Stimulated activated CD4-positive, alpha-beta T cell treated with anti-CD3 and anti-CD28 coated beads, Interleukin-12 subunit alpha, Interleukin-12 subunit beta, amount 100 ng/mL, for 48 hours (primary cell): ENCODE data around the gene MAB21L4.

Experiments used
- DNase-seq, 3 donors: peaks; one replicate each; pipeline ENCODE4 v3.0.0-alpha.2; 2020; ENCODE audit warnings: low read depth in 2 of 3, low spot score in 1 of 3

The MAB21L4 gene

DNA sequence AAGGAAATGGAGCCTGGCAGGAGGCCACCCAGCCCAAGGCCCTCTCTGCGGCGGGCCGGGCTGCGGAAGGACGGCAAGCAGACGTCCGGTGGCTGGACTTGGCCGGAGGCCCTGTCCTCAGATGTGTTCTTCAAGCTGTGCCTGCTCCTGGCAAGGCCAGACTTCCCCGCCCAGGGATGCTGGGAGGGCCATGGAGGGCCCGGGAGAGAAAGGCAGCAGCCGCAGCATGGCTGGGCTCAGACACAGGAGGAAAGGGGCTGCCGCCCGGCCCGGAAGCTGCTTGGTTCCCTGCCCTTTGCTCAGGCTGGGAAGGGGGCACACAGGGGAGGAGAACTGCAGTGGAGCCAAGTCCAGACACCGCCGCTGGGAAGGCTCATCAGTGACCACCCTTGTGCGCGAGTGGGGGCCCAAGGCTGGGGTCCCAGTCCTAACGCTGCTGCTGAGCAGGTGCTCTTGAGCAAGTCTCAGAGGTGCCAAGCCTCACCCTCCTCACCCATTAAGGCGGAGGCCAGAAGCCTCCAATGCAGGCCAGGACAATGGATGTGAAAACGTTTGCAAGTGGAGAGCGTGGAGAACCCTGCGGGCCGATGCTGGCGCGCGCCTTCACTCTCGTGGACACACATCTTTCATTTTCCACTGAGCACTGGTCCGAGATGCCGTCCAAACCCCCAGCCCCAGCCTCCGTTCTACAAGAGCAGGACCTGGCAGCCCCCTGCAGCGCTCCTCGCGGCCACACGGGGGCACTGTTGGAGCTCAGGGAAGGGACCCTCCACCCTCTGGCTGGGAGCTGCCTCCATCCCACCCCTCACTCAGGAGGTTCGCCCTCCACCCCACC lies 18.1 kb upstream of the MAB21L4 start:
- DNase-seq, result peak; percentile 35 to 58 (median 57)

DNA sequence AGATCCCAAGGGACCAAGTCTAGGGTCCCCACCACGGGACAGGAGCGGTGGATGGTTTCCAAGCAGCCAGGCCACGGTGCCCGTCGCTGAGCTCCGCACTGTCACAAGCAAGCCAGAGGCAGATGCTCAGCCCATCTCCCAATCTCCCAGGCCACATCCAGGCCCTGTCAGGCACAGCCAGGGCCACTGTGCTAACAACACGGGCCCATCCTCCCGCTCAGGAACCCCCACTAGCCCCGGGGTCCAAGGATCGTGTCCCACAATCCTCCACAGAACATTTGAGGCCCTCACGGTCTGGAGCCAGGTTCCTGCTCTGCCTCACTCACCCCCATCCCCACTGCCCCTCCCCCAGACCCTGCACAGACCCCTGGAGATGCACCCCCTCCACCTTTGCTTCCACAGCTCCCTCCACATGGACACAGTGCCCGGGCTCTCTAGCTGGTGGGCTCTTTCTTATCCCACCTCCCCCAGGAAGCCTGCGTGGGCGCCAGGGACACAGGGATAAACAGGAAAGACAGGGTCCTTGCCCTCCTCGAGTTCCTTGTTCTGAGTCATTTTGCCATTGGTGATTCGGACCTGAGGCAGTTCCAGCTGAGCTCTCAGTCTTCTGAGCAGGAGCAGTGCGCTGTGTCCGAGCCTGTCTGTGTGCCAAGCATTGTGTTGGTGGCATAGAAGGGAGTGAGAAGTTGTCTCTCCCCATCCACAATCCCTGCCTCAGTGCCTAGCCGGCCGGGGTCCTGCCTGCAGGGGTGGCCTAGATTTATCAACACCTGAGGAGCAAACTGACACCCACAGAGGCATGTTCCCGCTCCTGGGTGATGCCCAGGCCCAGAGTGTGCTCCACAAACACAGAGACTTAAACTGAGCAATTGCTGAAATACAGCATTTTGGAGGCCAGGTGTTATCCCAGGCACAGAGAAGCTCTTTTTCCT lies 17.2 kb upstream of the MAB21L4 start:
- DNase-seq, result no peak

DNA sequence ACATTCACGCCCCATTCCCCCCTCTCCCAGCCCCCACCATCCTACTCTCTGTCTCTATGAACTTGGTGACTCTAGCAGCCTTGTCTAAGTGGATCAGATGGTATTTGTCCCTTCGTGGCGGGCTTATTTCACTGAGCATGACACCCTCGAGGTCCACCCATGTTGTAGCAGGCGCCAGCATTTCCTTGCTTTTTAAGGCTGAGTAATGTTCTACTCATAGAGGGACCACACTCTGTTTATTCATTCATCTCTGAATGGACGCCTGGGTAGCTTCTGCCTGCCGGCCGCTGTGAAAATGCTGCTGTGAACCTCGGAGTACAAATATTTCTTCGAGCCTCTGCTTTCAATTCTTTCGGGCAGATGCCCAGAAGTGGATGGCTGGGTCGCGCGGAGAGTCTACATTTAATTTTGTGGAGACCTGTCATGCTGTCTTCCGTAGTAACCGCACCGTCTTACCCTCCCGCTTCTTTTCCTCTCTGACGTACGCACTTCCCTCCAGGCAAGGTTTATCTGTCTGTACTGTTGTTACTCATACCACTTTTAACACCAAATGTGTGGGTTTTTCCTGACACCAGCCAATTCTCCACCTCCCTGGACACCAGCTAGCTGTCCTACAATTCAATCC lies 15.8 kb upstream of the MAB21L4 start:
- DNase-seq, result no peak

DNA sequence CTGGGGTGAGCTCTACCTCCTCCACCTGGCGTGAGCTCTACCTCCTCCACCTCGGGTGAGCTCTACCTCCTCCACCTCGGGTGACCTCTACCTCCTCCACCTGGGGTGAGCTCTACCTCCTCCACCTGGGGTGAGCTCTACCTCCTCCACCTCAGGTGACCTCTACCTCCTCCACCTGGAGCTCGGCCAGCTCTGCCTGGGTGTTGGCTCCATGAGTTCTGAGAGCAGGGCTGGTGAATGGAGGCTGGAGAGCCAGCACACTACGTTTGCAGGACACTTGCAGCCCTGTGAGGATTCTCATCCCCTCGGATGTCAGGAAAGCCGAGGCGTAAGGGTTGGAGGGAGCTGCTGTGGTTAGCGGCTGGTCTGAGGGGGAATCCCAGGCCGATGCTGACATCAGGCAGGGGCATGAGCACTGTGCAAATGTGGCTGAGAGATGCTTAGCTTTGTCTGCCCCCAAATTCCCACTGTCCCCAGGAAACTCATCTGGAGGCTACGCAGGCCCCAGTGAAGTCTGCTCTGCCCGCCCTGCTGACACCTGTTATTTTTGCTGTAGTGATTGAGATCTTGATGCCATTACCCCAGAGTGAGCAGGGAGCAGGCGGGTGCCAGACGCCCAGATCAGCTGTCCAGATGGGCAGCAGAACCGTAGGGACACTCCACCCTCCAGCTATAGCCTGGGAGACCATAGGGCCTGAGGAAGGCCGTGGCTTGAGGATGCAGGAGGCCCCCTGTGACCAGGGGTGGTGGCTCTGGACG lies 13.4 kb upstream of the MAB21L4 start:
- DNase-seq, result no peak

DNA sequence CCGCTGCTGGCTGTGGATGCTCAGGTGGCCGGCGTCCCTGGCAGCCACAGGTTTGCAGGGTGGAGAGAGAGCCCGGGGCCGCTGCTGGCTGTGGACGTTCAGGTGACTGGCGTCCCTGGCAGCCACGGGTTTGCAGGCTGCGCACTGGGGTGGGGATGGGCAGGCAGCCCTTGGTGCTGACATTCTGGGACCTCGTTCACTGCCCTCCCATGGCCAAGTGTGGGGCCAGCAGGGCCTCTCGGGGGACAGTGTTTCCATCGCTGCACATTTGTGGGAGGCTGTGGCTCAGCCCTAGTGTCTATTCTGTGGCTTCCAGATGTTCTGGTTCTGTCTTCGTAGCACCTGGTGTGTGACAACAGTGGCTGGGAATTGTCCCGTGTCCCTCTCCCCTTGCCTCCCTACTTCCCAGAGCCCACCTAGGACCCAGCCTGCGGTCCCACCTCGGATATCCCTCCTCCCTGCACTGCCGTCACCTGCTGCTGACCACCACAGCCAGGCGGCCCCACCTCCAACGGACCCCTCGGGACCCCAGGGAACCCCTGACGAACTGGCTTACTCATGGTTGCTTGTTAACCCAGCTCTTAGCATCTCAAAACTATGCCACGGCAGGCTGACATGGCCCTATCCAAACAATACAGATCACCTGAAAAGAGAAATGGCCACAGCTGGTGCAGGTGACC lies 11.1 kb upstream of the MAB21L4 start:
- DNase-seq, result no peak

DNA sequence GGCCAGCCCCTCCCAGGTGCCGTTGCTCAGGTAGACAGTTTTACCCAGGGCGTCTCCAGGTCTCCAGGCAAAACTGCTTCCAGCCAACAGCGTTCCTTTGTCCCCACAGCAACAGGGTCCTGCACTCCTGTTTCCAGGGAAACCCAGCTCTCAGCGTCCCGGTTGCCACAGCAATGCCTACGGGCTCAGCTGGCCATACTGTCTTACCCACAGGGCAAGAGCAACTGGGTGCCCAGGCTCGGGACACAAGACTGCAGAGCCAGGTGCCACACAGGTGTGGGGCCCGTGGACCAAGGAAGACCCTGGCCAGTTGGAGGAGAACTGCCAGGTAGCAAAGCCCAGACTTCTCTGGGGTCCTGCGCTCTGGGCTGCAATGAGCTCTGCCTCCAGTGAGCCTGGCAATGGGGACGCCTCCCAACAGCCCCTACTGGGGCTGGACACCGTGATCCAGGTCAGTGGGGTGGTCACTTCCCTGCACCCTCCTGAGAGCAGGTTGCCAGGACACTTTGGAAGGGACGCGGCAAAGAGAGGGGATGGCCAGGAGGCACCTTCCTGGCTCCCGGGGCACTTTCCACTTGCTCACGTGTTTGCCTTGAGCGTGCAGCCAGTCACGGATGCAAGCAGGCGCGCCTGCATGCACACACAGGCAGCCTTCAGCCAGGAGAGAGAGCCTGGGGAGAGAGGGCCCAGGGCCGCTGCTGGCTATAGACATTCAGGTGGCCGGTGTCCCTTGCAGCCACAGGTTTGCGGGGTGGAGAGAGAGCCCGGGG lies 10.4 kb upstream of the MAB21L4 start, which contains the start of gene CROCC2:
Gene CROCC2, plus strand, starts transcription at position 196 of the 770 bp plus-strand sequence. Its CDS starts 178 bp downstream, at position 374.
- no peak for DNase-seq

DNA sequence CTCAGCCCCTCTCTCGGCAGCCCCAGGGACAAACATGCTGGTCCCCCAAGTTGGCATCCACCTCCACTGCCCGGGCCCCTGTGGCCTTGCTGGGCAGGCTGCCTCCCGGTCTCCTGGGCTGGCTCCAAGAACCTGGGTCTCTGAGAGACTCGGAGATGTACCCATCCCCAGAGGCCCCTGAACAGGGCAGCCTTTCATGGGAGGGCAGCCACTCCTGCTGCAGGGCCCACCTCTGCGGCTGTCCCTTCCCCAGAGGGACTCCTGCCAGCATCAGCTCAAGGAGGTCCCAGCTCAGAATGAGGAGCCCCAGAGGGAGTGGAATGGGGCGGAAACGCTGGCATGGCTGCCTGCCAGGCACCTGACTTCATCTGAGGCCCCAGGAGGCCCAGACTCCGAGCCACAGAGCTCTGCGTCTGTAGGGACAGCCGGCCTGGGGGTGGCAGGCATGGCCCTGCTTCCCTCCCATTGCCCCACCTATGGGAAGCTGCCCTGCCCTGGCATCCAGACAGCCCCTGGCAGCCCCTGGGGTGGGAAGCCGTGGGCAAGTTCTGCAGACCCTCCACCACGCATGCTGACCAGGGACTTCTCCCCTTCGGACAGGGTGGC lies 9.3 kb upstream of the MAB21L4 start:
- DNase-seq, result no peak

DNA sequence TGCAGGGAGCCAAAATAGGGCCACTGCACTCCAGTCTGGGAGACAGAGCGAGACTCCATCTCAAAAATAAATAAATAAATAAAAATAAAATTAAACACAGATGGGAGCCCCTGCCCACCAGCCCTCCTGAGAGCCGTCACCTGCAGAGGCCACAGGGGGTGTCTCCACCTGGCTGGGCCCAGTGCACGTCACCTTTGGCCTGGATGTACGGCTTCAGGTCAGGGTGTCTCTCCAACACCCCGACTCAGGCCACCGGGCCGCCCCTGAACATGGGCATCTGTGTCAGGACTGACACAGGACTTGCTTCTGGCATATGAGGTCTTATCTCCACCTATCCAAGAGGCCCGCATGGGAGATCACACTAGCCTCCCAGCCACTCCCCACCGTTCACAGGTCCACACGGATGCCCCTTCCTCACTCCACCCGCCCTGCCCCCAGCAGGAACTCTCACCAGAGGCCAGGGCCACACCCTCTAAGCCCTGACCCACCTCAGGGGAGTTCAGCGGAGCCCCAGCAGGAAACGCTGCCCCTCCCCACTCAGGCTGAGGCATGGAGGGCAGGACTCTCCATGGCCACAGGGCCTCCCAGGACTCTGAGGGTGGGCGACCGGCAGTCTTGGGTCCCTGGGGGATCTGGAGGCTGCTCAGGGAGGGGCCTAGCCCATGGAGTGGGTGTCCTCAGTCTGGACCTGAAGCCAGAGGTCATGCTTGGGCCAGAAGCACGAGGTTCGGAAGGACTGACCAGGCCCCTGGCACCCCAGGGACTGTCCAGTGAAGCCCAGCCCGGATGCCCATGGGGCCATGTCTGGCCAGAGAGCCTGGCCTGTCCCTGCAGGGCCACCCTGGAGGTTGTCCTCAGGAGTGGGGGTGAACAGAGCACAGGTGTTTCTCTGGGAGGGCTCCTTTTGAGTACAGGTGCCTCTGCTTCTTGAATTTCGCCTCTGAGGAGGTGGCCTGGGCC lies 8.5 kb upstream of the MAB21L4 start:
- DNase-seq, result no peak

DNA sequence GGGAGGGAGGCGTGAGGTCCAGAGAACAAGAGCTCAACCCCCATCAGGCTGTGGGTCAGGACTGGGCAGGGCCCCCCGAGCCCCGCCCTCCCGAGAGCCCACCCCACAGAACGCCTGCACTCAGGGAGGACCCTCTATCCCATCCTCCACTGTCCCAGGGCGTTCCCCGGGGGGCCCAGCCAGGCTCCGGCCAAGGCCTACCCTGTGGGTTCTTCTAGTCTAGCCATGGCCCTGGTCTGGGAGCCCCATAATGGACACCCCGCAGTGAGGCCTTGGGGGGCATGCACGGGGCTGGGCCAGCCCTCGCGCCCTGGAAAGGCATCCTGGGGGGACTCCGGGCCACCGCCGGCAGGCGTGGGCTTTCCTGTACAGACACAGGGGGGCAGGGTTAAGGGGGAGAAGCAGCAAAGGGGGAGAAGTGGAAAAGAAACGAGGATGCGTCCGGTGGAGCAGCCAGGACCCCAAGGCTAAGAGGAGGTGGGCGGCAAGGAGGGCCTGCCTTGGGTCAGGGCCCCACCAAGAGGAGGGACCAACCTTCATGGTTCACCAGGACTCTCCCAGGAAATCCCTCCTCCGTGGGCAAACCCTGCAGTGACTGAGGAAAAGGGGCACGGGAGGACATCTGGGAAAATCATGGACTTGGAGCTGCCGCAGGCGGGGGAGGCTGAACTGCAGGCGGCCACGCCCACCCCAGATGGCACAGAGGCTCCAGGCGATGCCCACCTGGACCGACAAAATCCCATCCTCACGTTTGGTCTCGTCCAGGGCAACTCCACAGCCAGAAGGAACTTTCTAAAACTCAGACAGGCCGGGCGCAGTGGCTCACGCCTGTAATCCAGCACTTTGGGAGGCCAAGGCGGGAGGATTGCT lies 7.5 kb upstream of the MAB21L4 start:
- no peak for DNase-seq

DNA sequence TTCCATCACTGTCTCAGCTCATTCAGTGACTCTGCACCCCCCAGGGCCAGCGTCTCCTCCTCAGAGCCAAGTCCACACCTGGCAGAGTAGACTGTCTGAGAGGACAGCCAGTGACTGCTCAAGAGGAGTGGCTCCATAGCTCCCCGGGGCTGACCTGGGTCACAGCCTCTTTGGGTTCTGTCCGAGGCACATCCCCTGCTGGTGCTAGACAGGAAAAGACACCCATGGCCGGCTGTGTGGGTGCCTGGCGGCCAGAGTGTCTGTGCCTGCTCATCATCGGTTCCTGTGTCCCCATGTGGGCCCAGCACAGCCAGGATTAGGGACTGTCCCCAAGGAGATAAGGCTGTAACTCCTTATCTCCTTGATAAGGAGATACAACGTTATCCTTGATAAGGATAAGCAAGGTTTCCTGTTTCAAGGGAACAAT lies 6.7 kb upstream of the MAB21L4 start:
- DNase-seq, result no peak

DNA sequence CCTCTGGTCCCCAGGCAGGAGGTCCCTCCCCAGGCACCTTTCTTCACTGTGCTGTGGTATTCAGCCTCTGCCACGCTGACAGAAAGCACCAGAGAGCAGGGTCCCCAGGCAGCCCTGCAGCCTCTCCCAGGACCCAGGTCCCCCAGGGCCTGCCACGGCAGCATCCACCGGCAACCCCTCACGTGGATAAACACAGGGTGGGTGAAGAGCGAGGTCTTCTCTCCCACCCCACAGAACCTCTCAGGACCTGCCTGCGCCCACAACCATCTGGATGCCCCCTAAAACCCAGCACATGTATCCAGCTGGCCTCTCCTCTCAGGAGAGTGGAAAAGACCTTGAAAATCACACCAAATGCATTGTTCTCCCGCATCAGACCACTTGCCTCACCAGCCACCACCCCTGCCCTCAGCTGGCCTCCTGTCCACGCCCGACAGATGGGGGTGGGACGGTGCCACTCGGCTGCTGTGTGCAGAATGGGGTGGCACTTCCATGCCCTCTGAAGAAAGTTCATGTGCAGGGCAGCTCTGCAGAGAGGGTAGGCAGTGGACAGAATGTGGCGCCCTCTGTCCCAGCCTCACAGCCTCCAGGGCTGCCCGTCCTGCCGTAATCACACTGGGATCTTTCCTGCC lies 6.1 kb upstream of the MAB21L4 start:
- DNase-seq, result no peak

DNA sequence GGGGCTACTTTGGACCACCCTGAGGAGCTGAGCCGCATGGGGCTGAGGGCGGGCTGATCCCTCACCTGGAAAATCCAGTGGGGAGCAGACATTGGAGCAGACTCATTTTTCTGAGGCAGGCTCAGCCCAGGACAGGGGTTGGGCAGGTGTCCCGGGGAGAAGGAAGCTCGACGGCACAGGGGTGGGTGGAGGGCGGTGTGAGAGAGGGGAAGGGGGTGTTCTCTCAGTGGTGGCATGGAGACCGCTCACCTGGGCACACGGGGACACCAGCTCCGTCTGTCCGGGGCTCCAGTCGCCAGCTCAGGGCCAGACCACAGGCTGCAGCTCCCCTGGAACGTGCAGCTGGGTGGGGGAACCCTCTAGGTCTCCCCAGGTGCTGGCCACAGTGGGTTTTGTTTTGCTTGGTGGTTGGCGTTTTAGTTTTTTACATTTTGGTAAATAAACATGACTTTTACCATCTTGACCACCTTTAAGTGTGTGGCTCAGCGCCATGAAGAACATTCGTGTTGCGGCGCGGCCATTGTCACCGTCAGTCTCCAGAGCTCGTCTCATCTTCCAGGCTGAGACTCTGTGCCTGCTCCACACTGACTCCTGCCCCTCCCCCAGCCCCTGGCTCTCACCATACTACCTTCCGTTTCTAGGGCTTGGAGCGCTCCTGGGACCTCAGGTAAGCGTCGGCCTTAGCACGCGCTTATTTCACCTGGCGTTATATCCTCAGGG lies 4.3 kb upstream of the MAB21L4 start:
- DNase-seq, result no peak

DNA sequence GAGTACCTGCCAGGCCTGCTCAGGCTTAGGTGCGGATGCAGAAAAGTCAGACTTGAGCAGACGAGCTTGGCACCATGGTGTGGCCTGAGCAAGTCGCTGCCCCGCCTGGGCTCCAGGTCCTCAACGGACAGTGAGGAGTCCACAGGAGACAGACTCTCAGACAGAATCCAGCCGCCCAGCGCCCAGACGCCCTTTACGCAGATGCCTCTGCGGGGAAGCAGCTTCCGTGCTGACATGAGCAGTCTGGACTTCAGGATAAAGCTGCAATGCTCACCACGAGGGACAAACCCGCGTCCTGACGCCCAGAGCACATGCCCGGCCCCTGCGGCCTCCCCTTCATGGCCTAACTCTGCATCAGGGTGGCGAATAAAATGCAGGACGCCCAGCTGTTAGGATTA lies 3.5 kb upstream of the MAB21L4 start:
- no peak for DNase-seq

DNA sequence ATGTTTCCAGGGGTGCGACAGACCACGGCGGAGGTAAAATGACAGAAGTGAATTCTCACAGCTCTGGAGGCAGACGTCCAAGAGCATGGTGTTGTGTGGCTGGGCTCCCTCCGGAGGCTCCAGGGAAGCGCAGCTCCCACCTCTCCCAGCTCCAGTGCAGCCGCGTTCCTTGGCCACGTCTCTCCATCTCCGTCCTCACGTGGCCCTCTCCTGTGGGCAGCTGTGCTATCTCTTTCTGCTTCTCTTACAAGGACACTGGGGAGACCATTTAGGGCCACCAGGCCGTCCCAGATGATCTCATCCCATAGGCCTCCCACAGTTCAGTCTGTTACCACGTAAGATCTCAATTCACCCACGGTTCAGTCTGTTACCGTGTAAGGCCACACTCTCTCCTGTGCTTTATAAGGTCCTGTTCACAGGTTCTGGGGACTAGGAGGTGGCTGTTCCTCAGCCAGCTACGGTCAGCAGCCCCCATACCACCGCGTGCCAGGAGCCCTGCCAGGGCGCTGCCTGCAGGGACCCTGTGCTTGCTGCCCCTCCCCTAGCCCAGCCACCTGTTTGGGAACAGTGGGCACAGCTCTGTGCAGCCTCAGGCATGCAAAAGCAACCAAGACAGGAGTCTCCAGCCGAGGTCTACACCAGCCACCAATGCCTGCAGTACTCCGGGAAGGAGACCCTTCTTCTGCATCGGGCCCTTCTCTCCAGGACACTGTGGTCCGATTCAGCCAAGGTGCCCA lies 2.9 kb upstream of the MAB21L4 start:
- no peak for DNase-seq

DNA sequence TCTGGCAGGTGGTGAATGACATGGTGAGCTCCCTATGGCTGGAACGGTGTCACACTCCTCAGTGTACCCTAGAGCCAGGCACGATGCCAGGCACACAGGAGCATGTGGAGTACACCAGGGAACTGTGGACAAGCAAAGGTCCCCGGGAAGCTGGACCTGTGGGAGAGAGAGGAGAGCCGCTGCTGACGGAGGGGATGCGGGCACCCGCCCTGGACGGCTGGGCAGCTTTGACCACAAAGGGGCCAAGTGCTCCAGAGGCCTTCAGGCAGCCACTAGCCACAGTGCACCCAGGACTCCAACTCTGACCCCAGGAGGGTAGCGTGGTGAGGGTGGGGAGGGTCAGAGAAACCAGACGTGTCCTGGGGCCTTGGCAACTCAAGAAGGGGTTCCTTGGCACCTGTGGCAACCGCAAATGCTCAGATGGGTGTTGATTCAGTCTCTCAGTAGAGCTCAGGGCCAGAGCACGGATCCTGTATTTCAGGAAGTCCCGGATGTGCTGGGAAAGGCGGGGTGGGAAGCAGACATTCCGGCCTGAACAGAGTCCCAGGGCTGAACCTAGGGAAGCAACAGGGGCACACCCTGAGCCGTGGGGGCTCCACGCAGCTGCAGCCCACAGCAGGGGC lies 2.3 kb upstream of the MAB21L4 start:
- DNase-seq, result no peak
